ENCODE results near the gene SMARCD1.

SMARCD1 gene

GRCh38 chr12:50104417-50105366 lies 19.6 kb downstream of the SMARCD1 start:
- no peak for DNase-seq (ENCODE audit: low spot score)

DNA sequence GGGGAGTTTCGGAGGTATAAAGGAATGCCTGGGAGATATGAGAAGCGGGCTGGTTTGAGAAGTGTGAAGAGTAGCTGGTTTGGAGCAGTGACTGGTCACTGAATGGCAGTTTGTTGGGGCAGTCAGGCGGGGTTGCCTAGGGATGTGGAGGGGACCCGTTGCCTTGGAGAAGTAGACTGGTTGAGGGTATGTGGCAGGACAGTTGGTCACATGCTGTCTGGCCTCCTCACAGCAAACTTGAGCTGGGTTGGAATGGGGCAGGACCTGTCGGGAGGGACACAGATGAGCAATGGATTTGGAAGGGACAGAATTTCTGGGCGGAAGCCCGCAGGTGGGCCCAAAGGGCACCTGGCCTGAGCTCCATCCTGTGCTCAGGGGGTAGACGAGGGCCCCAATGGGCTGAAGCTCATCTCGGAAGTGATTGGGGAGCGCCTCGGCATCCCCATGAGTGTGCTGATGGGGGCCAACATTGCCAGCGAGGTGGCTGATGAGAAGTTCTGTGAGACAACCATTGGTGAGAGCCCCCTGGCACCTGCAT lies 20.8 kb downstream of the SMARCD1 start:
- no peak for DNase-seq (ENCODE audit: low spot score)

DNA sequence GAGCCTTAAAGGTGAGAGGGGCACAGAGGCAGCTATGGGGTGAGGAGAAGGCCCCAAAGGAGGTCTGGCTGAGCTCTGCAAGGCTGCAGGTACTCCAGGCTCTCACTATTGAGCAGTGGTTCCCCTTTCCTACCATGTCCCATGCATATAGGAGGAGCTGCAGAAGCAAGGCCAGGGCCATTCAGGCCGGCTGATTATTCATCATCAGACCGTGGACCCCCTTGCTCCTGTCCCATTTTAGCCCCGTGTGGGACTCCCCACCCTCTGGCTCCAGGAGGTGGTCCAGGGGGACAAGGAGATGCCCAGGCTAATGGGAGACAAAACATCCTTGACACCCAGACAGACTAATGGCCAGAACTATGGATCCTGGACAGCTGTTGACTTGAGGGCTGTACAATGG lies 21.8 kb downstream of the SMARCD1 start:
- DNase-seq (ENCODE audit: low spot score) = no peak

- DNase-seq (ENCODE audit: low spot score) = no peak
Measured at GRCh38 chr12:50107416-50108268, 22.5 kb downstream of the SMARCD1 start.

DNA sequence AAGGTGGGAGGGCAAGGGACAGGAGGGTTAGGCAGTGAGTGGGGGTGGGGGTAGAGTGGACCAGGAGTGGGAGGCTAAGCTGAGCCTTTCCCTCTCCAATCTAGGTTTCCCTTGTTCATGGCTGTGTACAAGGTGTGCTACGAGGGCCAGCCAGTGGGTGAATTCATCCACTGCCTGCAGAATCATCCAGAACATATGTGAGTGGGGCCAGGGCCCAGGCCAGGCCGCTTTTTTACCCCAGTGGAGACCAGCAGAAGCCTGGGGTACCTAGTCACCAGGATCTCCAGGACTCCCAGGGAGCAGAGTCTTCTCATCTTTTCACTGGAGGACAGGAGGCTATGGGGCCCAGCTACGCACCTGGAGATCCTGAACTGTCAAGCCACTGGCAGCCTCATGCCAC lies 24.2 kb downstream of the SMARCD1 start:
- no peak for DNase-seq (ENCODE audit: low spot score)

GRCh38 chr12:50110127-50110761 lies 25.1 kb downstream of the SMARCD1 start:
- DNase-seq (ENCODE audit: low spot score) = no peak

DNA sequence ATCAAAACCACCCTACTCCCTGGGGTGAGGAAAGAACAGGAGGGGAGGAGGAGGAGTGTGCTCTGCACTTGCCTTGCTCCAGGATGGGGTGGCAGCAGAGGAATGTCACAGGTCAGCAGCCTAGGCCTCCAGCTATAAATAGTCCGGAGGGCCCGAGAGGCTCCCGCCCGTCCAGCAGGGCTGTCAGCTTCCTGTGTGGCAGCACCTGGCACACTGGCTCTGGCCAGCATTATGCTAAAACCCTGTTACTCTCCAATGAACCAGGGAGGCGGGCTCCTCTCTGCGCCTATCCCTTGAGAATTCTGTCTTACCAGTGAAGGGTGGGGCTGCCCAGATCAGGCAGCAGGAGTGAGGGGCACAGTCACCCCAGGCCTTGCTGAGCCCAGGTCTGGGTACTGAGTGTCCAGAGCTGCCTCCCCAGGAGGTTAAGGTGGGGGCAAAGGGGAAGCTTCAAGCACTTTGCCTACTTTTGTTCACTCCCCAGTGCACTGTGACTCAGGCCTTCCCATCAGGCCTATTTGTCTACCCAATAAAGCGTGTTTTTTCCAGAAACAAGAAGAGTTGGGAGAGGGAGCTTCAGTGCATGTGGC lies 25.7 kb downstream of the SMARCD1 start:
- peak; percentile 31 for DNase-seq (ENCODE audit: low spot score)

- DNase-seq (ENCODE audit: low spot score) = no peak
Measured at GRCh38 chr12:50111395-50111692, 26.2 kb downstream of the SMARCD1 start.

DNA sequence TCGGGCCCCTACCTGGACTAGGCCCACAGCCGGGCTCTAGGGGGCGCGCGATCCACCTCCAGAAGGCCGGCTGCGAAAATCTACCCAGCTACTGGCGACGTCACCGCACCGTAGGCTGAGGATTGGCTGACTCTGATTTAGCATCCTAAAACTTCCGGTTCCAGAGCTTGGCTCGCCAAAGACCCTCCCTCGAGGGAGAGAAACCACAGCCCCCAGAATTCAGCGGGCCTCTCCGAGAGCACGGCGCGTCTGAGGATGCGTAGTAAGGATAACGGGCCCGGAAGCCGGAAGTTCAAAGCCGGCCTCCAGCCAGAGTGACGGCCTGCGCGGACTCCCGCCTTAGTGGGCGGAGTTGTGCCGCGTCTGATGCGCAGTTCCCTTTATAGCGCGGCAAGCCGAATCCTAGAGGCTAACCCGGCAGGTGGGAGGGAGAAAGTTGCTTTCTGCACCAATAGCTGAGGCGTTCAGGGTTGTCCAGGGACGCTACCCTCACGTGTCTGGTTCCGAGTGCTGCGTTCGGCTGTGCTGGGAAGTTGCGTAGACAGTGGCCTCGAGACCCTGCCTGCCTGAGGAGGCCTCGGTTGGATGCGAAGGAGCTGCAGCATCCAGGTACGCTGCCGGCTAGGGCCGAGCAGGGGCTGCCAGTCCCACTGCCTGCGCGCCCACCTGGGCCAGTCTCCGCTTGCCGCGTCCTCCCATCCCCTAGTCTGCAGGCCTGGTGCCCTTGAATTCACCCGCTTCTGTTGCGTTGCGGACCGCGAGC lies 26.7 kb downstream of the SMARCD1 start, which contains the start of gene COX14:
Gene COX14, plus strand, starts transcription at position 544 of the 763 bp plus-strand sequence. CDS start 7,808 bp downstream, outside the sequence.
- peak; percentile 98 for DNase-seq (ENCODE audit: low spot score)

DNA sequence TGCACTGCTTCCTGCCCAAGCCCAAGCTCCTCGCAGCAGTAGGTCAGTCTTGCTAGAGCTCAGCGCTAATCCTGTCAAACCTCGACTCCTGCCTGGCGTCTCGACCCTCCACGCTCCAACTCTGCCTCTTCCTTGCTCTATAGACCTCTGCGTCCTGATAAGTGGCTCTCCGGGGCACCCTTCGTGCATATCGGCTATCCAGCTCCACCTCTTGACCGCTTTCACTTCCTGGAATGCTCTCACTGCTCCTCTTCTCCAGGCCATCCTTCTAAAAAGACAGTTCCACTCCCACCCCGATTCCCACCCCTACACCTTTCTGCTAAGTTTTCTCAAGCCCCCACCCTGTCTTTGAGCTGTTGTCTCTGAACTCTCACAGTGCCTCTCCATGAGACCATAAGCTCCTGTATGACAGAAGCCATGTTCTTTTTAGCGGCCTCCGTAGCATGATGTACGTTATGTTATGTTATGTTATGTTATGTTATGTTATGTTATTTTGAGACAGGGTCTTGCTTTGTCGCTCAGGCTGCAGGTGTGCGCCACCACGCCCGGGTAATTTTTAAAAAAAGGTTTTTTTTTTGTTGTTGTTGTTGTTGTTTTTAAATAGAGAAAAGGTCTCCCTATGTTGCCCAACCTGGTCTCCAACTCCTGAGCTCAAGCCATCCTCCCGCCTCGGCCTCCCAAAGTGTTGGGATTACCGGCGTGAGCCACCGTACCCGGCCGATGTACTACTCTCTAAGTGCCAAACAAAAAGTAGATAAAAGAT lies 27.5 kb downstream of the SMARCD1 start:
- DNase-seq (ENCODE audit: low spot score) = peak; percentile 70

- no peak for DNase-seq (ENCODE audit: low spot score)
Measured at GRCh38 chr12:50117057-50117622, 32.0 kb downstream of the SMARCD1 start.

DNA sequence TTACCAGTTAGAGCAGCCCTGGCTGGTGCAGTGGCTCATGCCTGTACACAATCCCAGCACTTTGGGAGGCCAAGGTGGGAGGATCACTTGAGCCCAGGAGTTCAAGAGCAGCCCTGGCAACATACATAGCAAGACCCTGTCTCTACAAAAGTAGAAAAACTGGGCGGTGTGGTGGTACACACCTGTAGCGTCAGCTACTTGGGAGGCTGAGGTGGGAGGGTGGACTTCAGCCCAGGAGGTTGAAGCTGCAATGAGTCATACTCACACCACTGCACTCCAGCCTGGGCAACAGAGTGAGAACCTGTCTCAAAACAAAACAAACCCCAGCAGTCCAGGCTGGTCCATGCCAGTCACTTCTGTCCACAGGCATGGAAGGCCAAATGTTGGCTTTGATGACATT lies 34.2 kb downstream of the SMARCD1 start:
- DNase-seq (ENCODE audit: low spot score) = no peak

GRCh38 chr12:50120521-50120920 lies 35.4 kb downstream of the SMARCD1 start:
- no peak for DNase-seq (ENCODE audit: low spot score)

DNA sequence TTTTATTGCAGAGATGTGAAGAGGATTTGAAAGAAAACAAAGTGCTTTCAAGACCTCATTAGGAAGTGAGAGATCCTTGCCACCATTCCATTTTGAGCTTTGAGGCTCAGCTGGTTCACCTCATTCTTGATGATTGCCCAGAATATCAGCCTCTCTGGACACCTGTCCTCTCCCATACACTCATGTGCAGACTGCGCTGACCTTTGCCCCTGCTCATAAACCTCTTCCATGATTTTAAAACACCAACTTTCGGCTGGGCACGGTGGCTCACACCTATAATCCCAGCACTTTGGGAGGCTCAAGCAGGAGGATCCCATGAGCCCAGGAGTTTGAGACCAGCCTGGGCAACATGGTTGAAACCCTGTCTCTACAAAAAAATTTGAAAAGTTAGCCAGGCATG lies 35.8 kb downstream of the SMARCD1 start:
- DNase-seq (ENCODE audit: low spot score) = no peak

- no peak for DNase-seq (ENCODE audit: low spot score)
Measured at GRCh38 chr12:50121641-50122040, 36.5 kb downstream of the SMARCD1 start.

DNA sequence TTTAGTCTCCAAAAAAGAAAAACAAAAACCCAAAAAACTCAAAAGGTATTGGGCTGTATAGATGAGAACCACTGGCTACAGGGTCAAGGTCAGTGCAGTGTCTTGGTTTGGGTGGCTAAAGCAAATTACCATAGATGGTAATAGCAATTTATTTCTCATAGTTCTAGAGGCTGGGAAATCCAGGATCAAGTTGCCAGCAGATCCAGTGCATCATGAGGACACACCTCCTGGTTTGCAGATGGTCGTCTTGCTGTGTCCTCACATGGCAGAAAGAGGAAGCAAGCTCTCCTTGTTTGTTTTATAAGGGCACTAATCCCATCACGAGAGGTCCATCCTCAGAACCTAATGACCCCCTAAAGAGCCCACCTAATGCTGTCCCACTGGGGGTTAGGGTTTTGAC lies 38.1 kb downstream of the SMARCD1 start:
- DNase-seq (ENCODE audit: low spot score) = no peak

- DNase-seq (ENCODE audit: low spot score) = no peak
Measured at GRCh38 chr12:50127546-50127945, 42.4 kb downstream of the SMARCD1 start.

DNA sequence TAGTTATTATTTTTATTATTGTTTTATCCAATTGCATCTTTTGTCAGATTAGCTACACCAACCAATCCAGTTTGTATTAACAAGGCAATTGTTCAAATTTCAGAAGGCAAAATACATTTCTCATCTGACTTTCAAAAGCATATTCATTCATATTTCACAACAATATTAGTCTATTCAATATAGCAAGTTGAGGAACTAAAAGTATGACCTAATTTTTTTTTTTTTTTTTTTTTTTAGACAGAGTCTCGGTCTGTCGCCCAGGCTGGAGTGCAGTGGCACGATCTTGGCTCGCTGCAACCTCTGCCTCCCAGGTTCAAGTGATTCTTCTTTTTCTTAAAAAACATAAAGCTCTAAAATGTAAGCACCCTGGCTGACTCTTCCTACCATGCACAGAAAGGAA lies 44.1 kb downstream of the SMARCD1 start:
- DNase-seq (ENCODE audit: low spot score) = no peak

GRCh38 chr12:50132505-50133135 lies 47.5 kb downstream of the SMARCD1 start:
- no peak for DNase-seq (ENCODE audit: low spot score)
